Vagina (tissue), 2 donors: ENCODE results near the gene TH. TPM values are rescaled to one million over a fixed set of nuclear protein-coding genes. Genes with fewer than 3 reads are reported as not detected.
A peak's percentile ranks its signal among the peaks of the same experiment; 100 is the strongest.

Source experiments
- DNase-seq, 2 donors: peaks; one replicate each; pipeline ENCODE4 v3.0.0-alpha.2; 2017; ENCODE audit errors: extremely low spot score in 2 of 2
- H3K27ac ChIP-seq: fragments of 200-600 bp; sonication (generic); one replicate; pipeline ENCODE4 v1.5.1; 2019
- H3K27me3 ChIP-seq: fragments of 200-600 bp; sonication (generic); one replicate; pipeline ENCODE4 v1.5.1; 2019
- H3K36me3 ChIP-seq, 2 donors: fragments of 200-600 bp; sonication (generic); one replicate each; pipeline ENCODE4 v1.5.1; 2017 to 2019
- H3K4me1 ChIP-seq: fragments of 200-600 bp; sonication (generic); one replicate; pipeline ENCODE4 v1.5.1; 2019
- H3K4me3 ChIP-seq, 2 donors: fragments of 200-600 bp; sonication (generic); 1 replicate in 1 of 2; 2 replicates in 1 of 2; pipeline ENCODE4 v1.5.1; 2016 to 2019
- H3K9me3 ChIP-seq: fragments of 200-600 bp; sonication (generic); one replicate; pipeline ENCODE4 v1.5.1; 2019
- POLR2A ChIP-seq, 2 donors: fragments of 450-650 bp; IDR thresholded peaks; one replicate each; pipeline ENCODE4 v1.6.1; 2017; ENCODE audit warnings: antibody characterized with exemption in 2 of 2, mild to moderate bottlenecking in 2 of 2, moderate library complexity in 2 of 2
- POLR2AphosphoS5 ChIP-seq, 2 donors: sonication (generic); formaldehyde crosslinking; IDR thresholded peaks; one replicate each; pipeline ENCODE4 v1.9.0; 2017; ENCODE audit warnings: antibody characterized with exemption in 2 of 2, mild to moderate bottlenecking in 2 of 2, low read depth in 1 of 2; ENCODE audit not compliant: insufficient read depth in 1 of 2
- intact Hi-C: fragments of 100-400 bp; cut with DNase I; formaldehyde crosslinking; loops from one replicate; pipeline ENCODE4 v1.15.1; 2023
- total RNA-seq: library from RNA; depleted of rRNA; stranded (reverse); fragments of >200 nt; gene quantifications from one replicate; pipeline ENCODE4 v1.2.3, GENCODE V29; 2016
- TF ChIP-seq, protein P1 (sequence below), 3 experiments: fragments of 450-650 bp in 2 of 3; fragments of 200-600 bp in 1 of 3; sonication (generic) in 1 of 3; IDR thresholded peaks; one replicate each; pipeline ENCODE4 v1.5.1; 2017 to 2019; ENCODE audit warnings: antibody characterized with exemption in 3 of 3, mild to moderate bottlenecking in 2 of 3, moderate library complexity in 2 of 3

Gene TH
- total RNA-seq, 1 donor from 2014 or later: 21.9 TPM

GRCh38 chr11:2204361-2205213 is 33.0 kb upstream of the TH start:
- Histone ChIP-seq H3K4me3 (no peak overlapping the region), H3K27me3 (no peaks in the 10 kb centered on the region), H3K27ac (no peak overlapping the region), H3K9me3 (no peaks in the 10 kb centered on the region), H3K4me1 (peaks cover 9% of the 10 kb centered on the region), H3K36me3 (no peaks in the 10 kb centered on the region)
- intact Hi-C loops: loop anchor here (10.0 kb wide), 1 partner anchor 330 kb away; no protein-coding TSS in a partner anchor
- TF ChIP-seq POLR2AphosphoS5 (IDR thresholded peaks at IDR 0.05; ENCODE audit: insufficient read depth in 1 of 2, low read depth in 1 of 2): no peak
- TF ChIP-seq, protein P1, sequence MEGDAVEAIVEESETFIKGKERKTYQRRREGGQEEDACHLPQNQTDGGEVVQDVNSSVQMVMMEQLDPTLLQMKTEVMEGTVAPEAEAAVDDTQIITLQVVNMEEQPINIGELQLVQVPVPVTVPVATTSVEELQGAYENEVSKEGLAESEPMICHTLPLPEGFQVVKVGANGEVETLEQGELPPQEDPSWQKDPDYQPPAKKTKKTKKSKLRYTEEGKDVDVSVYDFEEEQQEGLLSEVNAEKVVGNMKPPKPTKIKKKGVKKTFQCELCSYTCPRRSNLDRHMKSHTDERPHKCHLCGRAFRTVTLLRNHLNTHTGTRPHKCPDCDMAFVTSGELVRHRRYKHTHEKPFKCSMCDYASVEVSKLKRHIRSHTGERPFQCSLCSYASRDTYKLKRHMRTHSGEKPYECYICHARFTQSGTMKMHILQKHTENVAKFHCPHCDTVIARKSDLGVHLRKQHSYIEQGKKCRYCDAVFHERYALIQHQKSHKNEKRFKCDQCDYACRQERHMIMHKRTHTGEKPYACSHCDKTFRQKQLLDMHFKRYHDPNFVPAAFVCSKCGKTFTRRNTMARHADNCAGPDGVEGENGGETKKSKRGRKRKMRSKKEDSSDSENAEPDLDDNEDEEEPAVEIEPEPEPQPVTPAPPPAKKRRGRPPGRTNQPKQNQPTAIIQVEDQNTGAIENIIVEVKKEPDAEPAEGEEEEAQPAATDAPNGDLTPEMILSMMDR (IDR thresholded peaks at IDR 0.05): no peak
- no peak for TF ChIP-seq POLR2A (IDR thresholded peaks at IDR 0.05)
- no peak for DNase-seq

DNA sequence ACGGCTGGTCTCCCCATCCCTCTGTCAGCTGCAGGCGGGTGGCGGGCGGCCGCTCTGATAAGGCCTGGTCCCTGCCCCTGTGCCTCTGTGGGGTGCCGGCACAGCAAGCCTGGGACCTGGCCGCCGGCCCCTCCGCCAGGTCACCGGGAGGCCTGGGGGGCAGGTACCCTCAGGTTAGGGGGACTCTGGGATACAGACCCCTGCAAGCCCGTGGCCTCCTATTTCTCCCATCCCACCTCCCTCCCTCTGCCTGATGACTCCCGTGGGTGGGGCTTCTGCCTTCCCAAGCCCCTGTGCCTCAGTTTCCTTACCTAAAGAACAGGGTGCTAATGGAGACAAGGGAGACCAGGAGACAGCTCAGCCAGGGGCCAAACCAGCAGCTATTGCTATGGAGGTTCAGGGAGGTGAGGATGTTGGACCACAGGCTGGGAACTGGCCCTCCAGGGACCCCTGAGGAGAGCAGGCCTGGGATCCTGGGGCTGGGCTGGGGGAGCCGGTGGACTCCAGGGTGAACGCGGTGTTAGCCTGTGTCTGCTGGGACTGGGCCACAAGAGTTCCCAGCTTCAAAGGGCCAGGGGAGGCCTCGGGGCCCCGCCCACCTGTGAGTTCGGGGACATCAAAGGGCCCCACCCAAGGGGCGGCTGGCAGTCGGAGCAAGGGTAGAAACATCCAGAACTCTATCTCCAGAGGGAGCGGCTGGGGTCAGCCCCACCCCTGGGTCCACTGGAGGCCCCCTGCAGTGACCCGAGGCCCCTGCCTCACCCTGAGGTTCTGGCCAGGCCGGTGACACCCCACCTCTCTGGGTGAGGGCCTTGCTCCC is 32.0 kb upstream of the TH start:
- Histone ChIP-seq H3K4me1 (peaks cover 9% of the 10 kb centered on the region), H3K27ac (no peak overlapping the region), H3K36me3 (no peaks in the 10 kb centered on the region), H3K4me3 (no peak overlapping the region), H3K9me3 (no peaks in the 10 kb centered on the region), H3K27me3 (no peaks in the 10 kb centered on the region)
- TF ChIP-seq POLR2AphosphoS5 (IDR thresholded peaks at IDR 0.05; ENCODE audit: insufficient read depth in 1 of 2, low read depth in 1 of 2) (no peak), POLR2A (IDR thresholded peaks at IDR 0.05) (no peak)
- TF ChIP-seq, protein P1 (IDR thresholded peaks at IDR 0.05): no peak
- no peak for DNase-seq
- intact Hi-C loops: loop anchor here (10.0 kb wide), 1 partner anchor 331 kb away; no protein-coding TSS in a partner anchor

GRCh38 chr11:2202900-2203439 is 31.4 kb upstream of the TH start:
- Histone ChIP-seq H3K4me3 (no peak overlapping the region), H3K4me1 (peaks cover 9% of the 10 kb centered on the region), H3K27ac (no peak overlapping the region), H3K9me3 (no peaks in the 10 kb centered on the region), H3K36me3 (no peaks in the 10 kb centered on the region), H3K27me3 (no peaks in the 10 kb centered on the region)
- TF ChIP-seq POLR2A (IDR thresholded peaks at IDR 0.05) (no peak), POLR2AphosphoS5 (IDR thresholded peaks at IDR 0.05; ENCODE audit: insufficient read depth in 1 of 2, low read depth in 1 of 2) (no peak)
- TF ChIP-seq, protein P1 (IDR thresholded peaks at IDR 0.05): no peak
- DNase-seq: no peak
- intact Hi-C loops: loop anchor here (10.0 kb wide), 1 partner anchor 332 kb away; no protein-coding TSS in a partner anchor

- TF ChIP-seq, protein P1 (IDR thresholded peaks at IDR 0.05): no peak
- peak; percentile 52 to 74 for TF ChIP-seq POLR2AphosphoS5 (IDR thresholded peaks at IDR 0.05; ENCODE audit: insufficient read depth in 1 of 2, low read depth in 1 of 2)
- no peak for DNase-seq
- Histone ChIP-seq H3K27ac (no peak overlapping the region), H3K9me3 (no peaks in the 10 kb centered on the region), H3K27me3 (no peaks in the 10 kb centered on the region), H3K4me3 (no peak overlapping the region), H3K4me1 (peaks cover 9% of the 10 kb centered on the region), H3K36me3 (no peaks in the 10 kb centered on the region)
- intact Hi-C loops: loop anchor here (10.0 kb wide), 1 partner anchor 333 kb away; no protein-coding TSS in a partner anchor
These were observed 30.7 kb upstream of the TH start for GRCh38 chr11:2202071-2202899.
